Body of pancreas (tissue), 4 donors: ENCODE measurements around the gene NR1H4.

Source experiments
- POLR2A ChIP-seq, 3 donors: fragments of 450-650 bp; IDR thresholded peaks; one replicate each; pipeline ENCODE4 v1.6.1; 2016; ENCODE audit warnings: antibody characterized with exemption in 3 of 3, mild to moderate bottlenecking in 2 of 3
- TF ChIP-seq, protein P1 (sequence below), 7 experiments: fragments of 450-650 bp in 4 of 7; fragments of 200-600 bp in 3 of 7; sonication (generic) in 3 of 7; IDR thresholded peaks; one replicate each; pipeline ENCODE4 v1.5.1; 2016 to 2019; ENCODE audit warnings: antibody characterized with exemption in 7 of 7

DNA sequence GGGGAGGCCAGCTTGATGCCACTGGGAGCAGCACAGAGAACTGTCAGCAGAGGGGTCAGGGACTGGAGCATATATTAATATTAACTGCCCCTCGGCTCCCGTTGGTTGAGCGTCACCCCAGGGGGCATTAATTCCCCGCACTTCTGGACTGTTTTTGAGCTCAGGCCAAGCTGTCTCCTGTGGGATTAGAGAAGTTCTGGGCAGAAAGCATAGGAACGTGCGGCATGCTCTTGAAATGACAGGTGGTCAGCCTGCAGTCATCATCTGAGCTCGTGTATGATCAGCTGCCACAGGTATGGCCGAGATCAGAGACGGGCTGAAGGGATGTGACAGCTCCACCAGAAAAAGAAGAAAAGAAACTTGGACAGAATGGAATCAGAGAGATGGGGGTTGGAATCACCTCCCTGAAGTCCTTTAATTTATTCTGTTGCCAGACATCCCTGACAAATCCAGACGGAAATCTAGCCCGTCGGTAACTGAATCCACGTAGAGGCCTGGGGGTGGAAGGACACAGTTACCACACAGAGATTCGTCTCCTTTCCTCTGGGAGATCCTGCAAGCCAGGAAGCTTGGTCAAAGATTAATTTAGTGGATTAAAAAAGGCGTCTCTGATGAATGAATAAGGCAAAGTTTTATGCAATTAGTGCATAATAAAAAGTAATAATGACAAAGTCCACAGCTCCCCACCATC, 23.6 kb downstream of the NR1H4 start:
- TF ChIP-seq, protein P1, sequence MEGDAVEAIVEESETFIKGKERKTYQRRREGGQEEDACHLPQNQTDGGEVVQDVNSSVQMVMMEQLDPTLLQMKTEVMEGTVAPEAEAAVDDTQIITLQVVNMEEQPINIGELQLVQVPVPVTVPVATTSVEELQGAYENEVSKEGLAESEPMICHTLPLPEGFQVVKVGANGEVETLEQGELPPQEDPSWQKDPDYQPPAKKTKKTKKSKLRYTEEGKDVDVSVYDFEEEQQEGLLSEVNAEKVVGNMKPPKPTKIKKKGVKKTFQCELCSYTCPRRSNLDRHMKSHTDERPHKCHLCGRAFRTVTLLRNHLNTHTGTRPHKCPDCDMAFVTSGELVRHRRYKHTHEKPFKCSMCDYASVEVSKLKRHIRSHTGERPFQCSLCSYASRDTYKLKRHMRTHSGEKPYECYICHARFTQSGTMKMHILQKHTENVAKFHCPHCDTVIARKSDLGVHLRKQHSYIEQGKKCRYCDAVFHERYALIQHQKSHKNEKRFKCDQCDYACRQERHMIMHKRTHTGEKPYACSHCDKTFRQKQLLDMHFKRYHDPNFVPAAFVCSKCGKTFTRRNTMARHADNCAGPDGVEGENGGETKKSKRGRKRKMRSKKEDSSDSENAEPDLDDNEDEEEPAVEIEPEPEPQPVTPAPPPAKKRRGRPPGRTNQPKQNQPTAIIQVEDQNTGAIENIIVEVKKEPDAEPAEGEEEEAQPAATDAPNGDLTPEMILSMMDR (IDR thresholded peaks at IDR 0.05) = no peak
- no peak for TF ChIP-seq POLR2A (IDR thresholded peaks at IDR 0.05)
